Measurements from ENCODE around the gene CNGA3. TPM values are rescaled to one million over a fixed set of nuclear protein-coding genes. Genes with fewer than 3 reads are reported as not detected.

The CNGA3 gene
- total RNA-seq, 3 donors from 2014 or later (not counting 1 experiment from before 2014, with no cell fraction given), result not detected

DNA sequence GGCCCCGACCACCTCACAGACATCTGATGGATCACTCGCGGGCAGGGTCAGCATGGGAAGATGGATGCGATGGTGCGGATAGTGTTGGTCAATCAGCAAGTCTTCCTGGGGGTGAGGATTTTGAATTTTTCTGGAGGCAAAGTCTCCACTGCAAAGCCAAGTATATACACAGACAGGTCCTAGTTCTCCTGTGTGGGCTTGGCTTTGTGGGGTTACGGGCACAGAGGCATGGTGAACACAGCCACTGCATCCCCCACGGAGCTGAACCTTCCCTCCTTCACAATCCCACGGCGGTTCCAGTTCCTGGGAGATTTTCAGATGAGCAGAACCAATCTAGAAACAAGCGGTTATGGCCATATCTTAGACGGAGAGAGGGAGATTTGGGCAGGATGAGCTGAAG lies 35.8 kb downstream of the CNGA3 start:
- DNase-seq (no peak), ATAC-seq (no peak)
- H3K4me1 Mint-ChIP-seq, result no peaks in the 10 kb centered on the region
- H3K9me3 Mint-ChIP-seq, result no peaks in the 10 kb centered on the region
- TF ChIP-seq, protein P1, sequence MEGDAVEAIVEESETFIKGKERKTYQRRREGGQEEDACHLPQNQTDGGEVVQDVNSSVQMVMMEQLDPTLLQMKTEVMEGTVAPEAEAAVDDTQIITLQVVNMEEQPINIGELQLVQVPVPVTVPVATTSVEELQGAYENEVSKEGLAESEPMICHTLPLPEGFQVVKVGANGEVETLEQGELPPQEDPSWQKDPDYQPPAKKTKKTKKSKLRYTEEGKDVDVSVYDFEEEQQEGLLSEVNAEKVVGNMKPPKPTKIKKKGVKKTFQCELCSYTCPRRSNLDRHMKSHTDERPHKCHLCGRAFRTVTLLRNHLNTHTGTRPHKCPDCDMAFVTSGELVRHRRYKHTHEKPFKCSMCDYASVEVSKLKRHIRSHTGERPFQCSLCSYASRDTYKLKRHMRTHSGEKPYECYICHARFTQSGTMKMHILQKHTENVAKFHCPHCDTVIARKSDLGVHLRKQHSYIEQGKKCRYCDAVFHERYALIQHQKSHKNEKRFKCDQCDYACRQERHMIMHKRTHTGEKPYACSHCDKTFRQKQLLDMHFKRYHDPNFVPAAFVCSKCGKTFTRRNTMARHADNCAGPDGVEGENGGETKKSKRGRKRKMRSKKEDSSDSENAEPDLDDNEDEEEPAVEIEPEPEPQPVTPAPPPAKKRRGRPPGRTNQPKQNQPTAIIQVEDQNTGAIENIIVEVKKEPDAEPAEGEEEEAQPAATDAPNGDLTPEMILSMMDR (IDR thresholded peaks at IDR 0.05), result no peak
- H3K27ac Mint-ChIP-seq, result no peak overlapping the region
- no peak overlapping the region for H3K27ac ChIP-seq (ENCODE audit: low read length)
- no peak overlapping the region for H3K4me3 Mint-ChIP-seq
- H3K4me3 ChIP-seq (ENCODE audit: low read length), result no peak overlapping the region
- H3K27me3 ChIP-seq (ENCODE audit: control insufficient read depth, insufficient read depth, low read length), result peaks cover 2% of the 10 kb centered on the region
- intact Hi-C loops (cut with micrococcal nuclease), result no loop called here
- WGBS (ENCODE audit: insufficient coverage), result 96% methylated on average over 11 of the region's 11 CpGs
- no peaks in the 10 kb centered on the region for H3K9me3 ChIP-seq (ENCODE audit: control insufficient read depth, insufficient read depth, low read length)
- no peaks in the 10 kb centered on the region for H3K4me1 ChIP-seq (ENCODE audit: control insufficient read depth, insufficient read depth, low read length)
- H3K36me3 ChIP-seq (ENCODE audit: control insufficient read depth, insufficient read depth, low read length), result no peaks in the 10 kb centered on the region
- no peaks in the 10 kb centered on the region for H3K36me3 Mint-ChIP-seq
- peaks cover 13 to 33% of the 10 kb centered on the region in 2 donors for H3K27me3 Mint-ChIP-seq (ENCODE audit: low read depth in 2 of 2)

- no peaks in the 10 kb centered on the region for H3K36me3 ChIP-seq (ENCODE audit: control insufficient read depth, insufficient read depth, low read length)
- H3K27me3 ChIP-seq (ENCODE audit: control insufficient read depth, insufficient read depth, low read length), result peaks cover 2% of the 10 kb centered on the region
- Mint-ChIP-seq H3K36me3 (no peaks in the 10 kb centered on the region), H3K4me3 (no peak overlapping the region), H3K9me3 (no peaks in the 10 kb centered on the region), H3K27me3 (ENCODE audit: low read depth in 2 of 2) (peaks cover 14 to 28% of the 10 kb centered on the region in 2 donors), H3K4me1 (no peaks in the 10 kb centered on the region), H3K27ac (no peak overlapping the region)
- no peak for ATAC-seq
- DNase-seq, result no peak
- H3K27ac ChIP-seq (ENCODE audit: low read length), result no peak overlapping the region
- WGBS (ENCODE audit: insufficient coverage), result 84% methylated on average over 6 of the region's 7 CpGs
- no peaks in the 10 kb centered on the region for H3K4me1 ChIP-seq (ENCODE audit: control insufficient read depth, insufficient read depth, low read length)
- no peak overlapping the region for H3K4me3 ChIP-seq (ENCODE audit: low read length)
- TF ChIP-seq, protein P1 (IDR thresholded peaks at IDR 0.05), result no peak
- intact Hi-C loops (cut with micrococcal nuclease), result no loop called here
- no peaks in the 10 kb centered on the region for H3K9me3 ChIP-seq (ENCODE audit: control insufficient read depth, insufficient read depth, low read length)
Observed at GRCh38 chr2:98382739-98383138, 36.5 kb downstream of the CNGA3 start.

DNA sequence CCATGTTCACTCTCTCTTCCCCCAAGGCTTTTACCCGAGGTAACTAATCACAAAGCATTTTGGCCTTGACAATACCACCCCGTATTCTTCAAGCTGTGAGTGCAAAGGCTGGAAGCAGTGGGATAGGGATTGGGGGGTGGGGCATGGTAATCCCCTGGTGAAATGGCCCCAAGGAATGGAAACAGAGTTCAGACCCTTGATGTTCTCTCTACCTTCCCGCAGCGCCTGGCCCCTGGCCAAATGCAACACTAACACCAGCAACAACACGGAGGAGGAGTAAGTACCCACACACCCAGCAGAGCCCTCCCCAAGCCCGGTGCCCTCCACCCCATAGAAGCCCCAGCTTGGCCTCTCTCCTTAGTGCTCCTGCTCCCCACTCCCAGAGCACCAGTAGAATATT lies 36.9 kb downstream of the CNGA3 start:
- Histone ChIP-seq H3K27ac (ENCODE audit: low read length) (no peak overlapping the region), H3K36me3 (ENCODE audit: control insufficient read depth, insufficient read depth, low read length) (no peaks in the 10 kb centered on the region), H3K4me3 (ENCODE audit: low read length) (no peak overlapping the region), H3K4me1 (ENCODE audit: control insufficient read depth, insufficient read depth, low read length) (no peaks in the 10 kb centered on the region), H3K9me3 (ENCODE audit: control insufficient read depth, insufficient read depth, low read length) (no peaks in the 10 kb centered on the region), H3K27me3 (ENCODE audit: control insufficient read depth, insufficient read depth, low read length) (peaks cover 2% of the 10 kb centered on the region)
- H3K4me3 Mint-ChIP-seq, result no peak overlapping the region
- no peaks in the 10 kb centered on the region for H3K36me3 Mint-ChIP-seq
- intact Hi-C loops (cut with micrococcal nuclease), result no loop called here
- 86% methylated on average over 6 of the region's 6 CpGs for WGBS (ENCODE audit: insufficient coverage)
- DNase-seq, result no peak
- no peak overlapping the region for H3K27ac Mint-ChIP-seq
- TF ChIP-seq, protein P1 (IDR thresholded peaks at IDR 0.05), result no peak
- ATAC-seq, result no peak
- H3K4me1 Mint-ChIP-seq, result no peaks in the 10 kb centered on the region
- no peaks in the 10 kb centered on the region for H3K9me3 Mint-ChIP-seq
- H3K27me3 Mint-ChIP-seq (ENCODE audit: low read depth in 2 of 2), result peaks cover 18 to 23% of the 10 kb centered on the region in 2 donors

DNA sequence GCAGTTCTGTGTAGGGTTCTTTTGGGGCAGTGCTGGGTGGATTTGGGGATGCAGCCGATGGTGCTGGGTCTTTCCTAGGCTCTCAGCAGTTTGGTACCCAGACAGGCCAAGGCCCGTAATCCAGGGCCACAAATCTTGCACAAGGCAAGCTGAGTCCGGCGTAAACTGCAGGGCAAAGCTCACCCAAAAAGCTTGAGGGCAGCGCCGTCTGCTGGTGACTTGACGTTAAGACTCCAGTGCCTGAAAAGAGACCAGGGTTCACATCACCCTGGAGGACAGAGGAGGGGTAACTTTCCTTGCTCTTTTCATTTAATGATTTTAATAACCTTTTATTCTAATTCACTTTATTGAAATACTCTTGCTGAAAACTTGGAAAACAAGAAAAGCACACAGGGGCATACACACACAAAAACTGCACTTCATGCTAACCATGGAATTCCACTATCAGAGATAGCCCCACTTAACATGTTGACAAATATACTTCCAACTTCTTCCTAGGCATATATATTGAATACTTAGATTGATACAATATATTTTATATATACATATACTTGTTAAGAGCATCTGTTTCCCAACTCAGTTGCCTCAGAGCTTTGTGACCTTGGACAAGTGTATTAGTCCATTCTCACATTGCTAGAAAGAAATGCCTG lies 38.9 kb downstream of the CNGA3 start:
- TF ChIP-seq, protein P1 (IDR thresholded peaks at IDR 0.05), result peak; percentile 83
- no peaks in the 10 kb centered on the region for H3K9me3 Mint-ChIP-seq

More for the DNA sequence above, 38.9 kb downstream of the CNGA3 start:
- Histone ChIP-seq H3K36me3 (ENCODE audit: control insufficient read depth, insufficient read depth, low read length) (no peaks in the 10 kb centered on the region), H3K9me3 (ENCODE audit: control insufficient read depth, insufficient read depth, low read length) (no peaks in the 10 kb centered on the region), H3K27ac (ENCODE audit: low read length) (no peak overlapping the region), H3K4me1 (ENCODE audit: control insufficient read depth, insufficient read depth, low read length) (no peaks in the 10 kb centered on the region), H3K27me3 (ENCODE audit: control insufficient read depth, insufficient read depth, low read length) (no peaks in the 10 kb centered on the region), H3K4me3 (ENCODE audit: low read length) (no peak overlapping the region)
- no peak overlapping the region for H3K4me3 Mint-ChIP-seq
- ATAC-seq (peak; percentile 75 to 95 (median 86)), DNase-seq (peak; percentile 62 to 82)
- 13% methylated on average over 7 of the region's 7 CpGs for WGBS (ENCODE audit: insufficient coverage)
- intact Hi-C loops (cut with micrococcal nuclease), result loop anchor here (2.0 kb wide), 1 partner anchor 684 kb away; no protein-coding TSS in a partner anchor
- no peak overlapping the region for H3K27ac Mint-ChIP-seq
- peaks cover 15 to 20% of the 10 kb centered on the region in 2 donors for H3K27me3 Mint-ChIP-seq (ENCODE audit: low read depth in 2 of 2)
- no peaks in the 10 kb centered on the region for H3K36me3 Mint-ChIP-seq
- H3K4me1 Mint-ChIP-seq, result no peaks in the 10 kb centered on the region

All from natural killer cell (primary cell).